Measurements from ENCODE around the gene H6PD.

Gene H6PD

DNA sequence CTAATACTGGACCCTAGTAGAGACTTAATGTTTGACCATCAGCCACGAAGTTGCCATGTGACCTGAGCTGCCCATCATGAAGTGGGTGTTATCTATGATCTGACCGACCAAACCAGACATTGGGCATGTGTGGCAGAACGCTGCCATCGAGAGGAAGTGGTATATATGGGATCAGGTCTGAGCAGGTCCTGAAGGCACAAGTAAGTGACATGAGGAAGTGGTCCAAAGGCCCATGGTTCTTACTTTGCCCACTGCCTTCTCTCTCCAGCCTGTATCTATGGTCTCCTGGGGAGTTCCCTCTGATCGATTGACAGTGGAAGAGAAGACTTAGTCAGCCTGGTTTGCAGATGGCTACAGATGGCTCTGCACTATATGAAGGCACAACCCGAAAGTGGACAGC, 66.0 kb downstream of the H6PD start:
- no peak for DNase-seq

DNA sequence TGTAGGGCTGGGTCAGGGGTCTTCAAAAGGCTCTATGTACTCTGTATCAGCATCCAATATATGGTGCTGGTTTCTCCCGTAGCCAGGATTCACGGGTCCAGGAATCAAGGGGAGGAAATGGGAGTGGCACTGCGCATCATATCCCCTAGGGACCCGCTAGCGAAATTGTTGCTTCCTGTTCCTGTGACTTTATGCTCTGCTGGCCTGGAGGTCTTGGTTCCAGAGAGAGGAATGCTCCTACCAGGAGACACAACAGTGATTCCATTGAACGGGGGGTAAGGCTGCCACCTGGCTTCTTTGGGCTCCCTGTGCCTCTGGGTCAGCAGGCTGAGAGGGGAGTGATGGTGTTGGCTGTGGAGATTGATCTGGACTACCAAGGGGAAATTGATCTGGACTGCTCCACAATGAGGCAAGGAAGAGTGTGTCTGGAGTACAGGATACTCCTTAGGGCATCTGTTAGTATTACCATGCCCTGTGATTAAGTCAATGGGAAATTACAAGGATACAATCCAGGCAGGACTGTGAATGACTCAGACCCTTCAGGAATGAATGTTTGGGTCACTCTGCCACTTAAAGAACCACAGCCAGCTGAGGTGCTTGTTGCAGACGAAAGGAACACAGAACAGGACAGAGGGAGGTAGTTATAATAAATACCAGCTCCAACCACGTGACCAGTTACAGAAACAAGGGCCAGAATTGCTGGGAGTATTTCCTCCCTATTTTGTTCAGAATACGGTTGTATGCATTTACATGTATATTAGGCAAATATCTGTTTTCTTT, 68.4 kb downstream of the H6PD start:
- no peak for DNase-seq

DNA sequence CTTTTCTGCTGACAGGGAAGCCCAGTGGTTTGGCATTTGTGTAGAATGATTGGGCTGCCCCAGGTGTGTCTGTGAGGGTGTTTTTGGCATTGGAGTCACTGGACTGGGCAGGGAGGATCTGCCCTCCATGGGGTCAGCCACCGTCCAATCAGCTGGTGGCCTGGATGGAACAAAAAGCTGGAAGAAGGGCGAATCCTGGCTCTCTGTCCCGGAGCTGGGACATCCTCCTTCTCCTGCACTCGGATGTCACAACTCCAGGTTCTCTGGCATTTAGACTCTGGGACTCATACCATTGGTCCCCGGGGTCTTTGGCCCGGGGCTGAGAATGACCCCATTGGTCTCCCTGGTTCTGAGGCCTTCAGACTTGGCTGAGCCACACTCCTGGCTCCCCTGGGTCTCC, 69.3 kb downstream of the H6PD start:
- no peak for DNase-seq

DNA sequence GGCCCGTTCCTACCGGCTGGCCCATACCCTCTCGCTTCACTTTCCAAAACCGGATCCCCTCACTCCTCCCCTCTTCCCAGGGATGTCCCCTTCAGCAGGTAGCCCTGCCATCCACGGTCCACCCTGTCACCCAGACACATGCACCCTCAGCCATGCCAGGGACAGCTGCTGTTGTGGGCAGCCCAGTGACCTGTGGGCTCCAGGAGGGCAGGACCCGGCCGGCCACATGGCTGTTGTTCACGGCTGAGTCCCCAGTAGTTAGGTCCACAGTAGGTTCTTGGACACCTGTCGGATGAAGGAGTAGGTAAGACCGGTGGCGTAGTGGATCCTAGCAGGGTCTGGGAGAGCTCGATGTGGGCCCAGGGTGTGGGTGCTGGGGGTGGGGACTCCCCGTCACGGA, 70.6 kb downstream of the H6PD start:
- no peak for DNase-seq

DNA sequence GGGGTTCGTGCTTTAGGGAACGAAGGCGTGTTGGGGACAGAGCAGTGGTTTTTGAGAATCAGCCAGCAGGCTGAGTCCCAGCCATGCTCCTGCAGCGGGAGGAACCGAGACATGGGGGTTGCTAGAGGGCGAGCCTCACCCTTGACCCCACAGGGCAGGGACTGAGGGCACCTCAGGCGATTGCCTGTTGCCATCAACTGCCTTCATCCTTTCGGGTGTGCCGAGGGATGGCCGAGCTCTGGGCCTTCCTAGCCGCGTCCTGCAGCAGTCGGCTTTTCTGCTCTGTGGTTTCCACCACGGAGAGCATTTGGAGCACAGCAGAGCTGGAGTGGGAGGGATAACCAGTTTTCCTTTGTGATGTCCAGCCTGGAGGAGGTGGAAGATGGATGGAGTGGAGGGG, 71.4 kb downstream of the H6PD start:
- DNase-seq: no peak

DNA sequence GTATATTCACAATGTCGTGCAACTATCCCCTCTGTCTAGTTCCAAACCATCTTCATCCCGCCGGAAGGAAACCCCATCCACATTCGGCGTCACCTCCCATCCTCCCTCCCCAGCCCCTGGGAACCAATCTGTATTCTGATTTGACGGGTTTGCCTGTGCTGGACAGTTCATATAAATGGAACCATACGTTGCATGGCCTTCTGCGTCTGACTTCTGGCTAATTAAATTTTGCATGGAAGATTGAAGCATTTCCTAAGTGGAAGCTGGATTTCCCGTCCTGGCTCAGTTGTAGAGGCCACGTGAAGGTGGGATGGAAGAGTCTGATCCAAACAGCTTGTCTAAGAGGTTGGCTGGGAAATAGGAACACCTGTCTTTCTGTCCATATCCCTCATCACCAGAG, 72.7 kb downstream of the H6PD start:
- no peak for DNase-seq

DNA sequence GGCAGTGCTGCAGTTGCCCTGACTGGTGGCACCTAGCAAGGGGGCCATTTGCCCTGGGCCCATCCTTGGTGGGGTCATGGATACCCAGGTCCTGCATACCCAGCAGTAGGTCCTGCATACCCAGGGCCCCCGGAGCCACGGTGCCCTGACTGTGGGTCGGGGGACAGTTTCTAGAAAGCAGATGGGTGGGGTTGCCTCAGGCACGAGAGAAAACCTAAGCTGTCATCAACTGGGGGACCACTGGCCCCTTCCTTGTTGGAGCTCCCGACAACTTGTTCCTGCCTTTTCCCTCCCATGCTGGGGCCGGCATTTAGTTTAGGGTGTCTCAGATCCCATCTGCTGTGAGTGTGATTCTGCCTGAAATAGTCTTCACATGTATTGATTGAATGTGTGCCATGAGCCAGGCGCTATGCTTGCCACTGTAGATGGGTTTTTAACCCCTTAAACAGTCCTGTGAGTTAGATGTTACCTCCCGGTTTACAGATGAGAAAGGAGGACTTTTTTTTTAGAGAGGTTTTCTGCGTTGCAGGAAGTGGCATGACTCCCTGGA, 73.7 kb downstream of the H6PD start:
- DNase-seq: no peak

DNA sequence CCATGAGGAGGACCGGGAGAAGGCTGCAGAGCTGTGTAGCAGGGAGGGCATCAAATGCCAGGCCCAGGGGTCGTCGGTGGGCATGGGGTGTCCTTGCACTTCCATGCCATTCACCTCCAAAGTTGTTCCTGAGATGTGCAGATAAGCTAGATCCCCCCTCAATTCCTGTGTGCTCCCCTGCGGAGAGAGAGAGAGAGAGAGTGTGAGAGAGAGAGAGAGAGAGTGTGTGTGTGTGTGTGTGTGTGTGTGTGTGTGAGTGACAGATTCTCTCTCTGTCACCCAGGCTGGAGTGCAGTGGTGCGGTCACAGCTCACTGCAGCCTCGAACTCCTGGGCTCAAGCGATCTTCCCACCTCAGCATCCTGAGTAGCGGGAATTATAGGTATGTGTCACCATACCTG, 74.5 kb downstream of the H6PD start:
- no peak for DNase-seq

DNA sequence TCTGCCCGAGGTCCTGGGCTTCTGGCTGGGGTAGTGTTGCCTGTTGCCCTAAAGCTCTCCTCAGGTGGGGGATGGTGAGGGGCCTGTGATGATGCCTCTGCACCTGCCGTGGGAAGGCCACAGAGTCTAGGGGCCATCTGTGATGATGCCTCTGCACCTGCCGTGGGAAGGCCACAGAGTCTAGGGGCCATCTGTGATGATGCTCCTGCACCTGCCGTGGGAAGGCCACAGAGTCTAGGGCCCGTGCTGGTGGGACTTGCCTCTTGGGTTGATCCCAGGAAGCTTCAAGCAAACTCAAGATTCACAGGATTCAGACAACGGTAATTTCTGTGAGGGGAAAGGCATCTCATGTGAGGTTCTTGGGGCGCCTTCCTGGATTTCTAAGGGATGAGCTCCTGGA, 75.4 kb downstream of the H6PD start:
- no peak for DNase-seq

DNA sequence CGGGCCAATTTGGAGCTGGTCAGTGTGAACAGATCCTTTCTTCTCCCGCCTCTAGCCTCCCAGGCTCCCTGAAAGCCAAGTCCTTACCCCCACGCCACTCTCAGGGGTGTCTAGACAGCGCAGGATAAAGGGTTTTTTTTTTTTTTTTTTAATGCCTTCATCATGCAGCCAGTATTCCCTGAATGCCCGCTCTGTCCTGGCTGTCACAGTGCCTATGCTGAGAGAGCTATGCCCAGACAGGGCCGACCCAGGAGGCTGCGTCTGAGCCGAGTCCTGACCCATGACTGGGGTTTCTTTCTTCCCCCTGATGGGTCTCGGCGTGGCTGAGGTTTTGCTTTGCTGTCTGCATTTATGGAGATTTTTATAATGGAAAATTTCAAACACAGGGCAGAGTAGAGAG, 76.5 kb downstream of the H6PD start:
- no peak for DNase-seq

DNA sequence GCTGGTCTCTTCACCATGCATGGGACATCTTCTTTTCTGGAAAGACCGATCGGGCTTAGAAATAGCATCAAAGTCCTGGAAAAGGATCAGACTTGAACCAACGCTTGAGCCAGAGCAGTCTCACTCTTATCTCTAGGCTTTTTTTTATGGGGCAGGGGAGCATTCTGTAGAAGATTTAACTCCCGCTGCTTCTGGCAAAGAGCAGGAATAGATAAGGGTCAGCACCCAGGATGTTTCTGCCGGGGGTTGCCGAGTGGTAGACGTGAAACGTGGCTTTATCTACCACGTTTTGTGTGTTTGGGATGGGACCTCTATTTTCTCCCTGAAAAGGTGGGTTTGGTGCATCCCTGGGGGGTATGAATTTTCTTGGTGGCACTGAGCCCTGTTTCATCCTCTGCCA, 76.9 kb downstream of the H6PD start:
- no peak for DNase-seq

DNA sequence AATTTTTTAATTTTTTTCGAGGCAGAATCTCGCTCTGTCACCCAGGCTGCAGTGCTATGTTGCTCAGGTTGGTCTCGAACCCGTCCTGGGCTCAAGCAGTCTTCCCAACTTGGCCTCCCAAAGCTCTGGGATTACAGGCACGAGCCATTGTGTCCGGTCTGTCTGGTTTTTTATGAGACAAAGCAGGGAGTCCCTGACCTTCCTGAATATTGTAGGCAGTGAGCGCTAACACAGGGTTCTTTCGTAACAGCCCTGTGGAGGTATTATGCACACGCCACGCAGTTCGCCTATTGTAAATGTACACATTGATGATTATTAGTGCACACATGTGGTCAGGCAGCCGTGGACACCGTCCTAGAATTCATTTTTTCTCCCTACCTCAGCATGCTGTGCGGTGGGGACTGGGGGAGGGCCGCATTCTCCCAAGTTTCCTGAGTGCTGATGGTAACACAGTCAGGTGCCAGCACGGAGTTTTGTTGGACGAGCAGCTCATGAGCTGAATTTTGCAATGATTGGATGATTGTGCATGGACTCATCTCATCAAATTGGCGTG, 77.7 kb downstream of the H6PD start:
- no peak for DNase-seq

DNA sequence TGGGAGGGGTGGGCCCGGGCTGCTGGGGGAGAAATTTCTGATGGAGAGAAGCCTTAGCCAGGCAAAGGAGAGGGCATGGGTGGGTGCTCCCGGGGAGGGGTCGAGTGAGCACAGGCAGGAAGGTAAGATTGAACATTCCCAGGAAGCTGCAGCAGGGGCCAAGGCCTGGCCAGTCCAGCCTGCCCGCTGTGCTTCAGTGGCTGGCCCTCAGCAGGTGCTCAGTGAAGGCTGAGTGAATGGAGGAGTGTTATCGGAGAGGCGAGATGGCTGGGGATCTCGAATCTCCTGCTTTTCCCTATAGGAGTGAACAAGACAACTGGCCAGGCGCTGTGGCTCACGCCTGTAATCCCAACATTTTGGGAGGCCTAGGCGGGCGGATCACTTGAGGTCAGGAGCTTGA, 79.0 kb downstream of the H6PD start:
- DNase-seq: no peak

DNA sequence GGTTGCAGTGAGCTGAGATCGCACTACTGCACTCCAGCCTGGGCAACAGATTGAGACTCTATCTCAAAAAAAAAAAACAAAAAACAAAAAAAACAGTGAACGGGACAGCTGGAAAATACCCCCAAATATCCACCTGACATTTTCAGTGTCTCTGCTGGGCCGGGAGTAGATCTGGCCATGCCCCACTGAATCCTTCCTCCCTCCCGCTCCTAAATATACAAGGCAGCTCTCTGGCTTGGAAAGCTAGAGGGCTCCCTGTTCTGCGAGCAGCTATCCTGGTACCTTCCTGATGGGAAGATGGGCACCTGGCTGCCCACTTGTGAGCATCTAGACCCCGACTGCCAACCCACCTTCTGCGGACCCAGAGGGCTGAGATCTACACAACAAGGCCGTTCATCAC, 79.5 kb downstream of the H6PD start:
- no peak for DNase-seq

DNA sequence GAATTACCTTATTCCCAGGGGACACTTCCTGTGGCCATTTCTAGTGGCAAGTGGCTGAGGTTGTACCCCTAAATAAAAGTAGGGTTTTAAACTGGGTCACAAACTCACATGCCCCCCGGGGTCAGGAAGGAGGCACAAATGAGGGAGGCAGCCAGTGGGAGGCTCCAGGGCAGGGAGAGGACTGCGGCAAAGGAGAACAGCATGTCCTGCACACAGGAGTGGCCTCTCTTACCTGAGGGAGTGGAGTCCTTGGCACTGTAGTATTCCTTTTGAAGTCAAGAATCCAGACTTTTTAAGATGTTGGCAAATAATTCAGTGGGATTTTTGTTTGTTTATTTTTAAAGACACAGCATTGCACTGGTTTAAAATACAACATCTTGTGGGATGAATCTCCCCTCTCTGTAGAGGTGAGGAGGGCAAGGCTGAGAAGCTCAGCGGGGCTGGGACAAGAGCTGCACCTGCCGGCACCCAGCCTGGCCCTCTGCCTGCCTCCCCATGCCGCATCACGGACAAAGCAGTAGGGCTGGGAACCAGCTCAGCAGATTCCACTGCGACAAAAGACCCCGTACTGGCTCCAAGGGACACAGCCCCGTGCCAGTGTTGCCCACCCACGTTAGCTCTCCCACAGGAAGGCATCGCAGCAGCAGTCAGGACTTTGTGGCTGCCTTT, 80.3 kb downstream of the H6PD start:
- no peak for DNase-seq

DNA sequence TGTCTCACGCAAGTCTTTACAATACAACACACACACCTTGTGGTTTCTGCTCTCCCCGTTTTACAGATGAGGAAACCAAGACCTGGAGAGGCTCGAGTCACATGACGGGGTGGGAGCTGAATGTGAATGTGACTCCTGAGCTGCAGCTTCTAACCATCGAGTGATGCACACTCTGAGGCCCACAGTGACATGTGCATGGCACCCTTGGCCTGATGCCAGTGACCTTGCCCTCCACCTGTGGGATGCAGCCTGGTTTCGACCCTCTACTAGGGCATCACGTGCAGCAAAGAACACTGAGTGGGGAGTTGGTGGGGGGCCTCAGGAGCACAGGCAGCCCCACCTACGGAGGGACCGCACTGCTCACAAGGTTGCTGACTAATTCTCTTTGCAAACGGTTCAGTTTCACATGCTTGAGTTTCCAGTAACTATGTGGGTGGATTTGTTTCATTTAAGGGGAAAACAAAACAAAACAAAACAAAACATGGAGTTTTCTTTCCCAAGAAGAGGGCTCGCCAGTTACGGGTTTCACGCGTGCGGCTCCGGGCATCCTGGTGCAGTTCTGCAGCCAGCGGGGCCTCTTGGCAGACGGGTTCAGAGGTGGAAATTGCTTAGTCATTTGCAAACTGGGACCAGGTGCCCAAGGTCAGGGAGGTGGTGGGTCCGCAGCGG, 81.0 kb downstream of the H6PD start:
- DNase-seq: peak in 1 of 2 experiments; percentile 10

DNA sequence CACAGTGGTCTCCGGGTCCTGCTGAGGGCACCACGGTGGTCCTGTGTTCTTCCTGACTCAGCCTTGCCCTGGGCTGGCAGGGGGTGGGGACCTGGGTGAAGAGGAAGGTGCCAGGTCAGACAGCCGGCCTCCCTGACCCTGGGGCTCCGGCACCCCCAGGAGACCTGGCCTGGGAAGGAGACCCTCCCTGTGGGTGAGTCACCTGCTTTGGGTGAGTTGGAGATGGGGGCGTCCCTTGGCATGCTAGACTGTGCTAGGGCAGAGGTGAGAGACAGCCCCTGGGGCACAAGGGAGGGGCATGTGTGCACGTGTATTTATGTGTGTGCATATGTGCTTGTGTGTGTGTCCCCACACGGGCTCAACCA, 81.5 kb downstream of the H6PD start:
- no peak for DNase-seq

DNA sequence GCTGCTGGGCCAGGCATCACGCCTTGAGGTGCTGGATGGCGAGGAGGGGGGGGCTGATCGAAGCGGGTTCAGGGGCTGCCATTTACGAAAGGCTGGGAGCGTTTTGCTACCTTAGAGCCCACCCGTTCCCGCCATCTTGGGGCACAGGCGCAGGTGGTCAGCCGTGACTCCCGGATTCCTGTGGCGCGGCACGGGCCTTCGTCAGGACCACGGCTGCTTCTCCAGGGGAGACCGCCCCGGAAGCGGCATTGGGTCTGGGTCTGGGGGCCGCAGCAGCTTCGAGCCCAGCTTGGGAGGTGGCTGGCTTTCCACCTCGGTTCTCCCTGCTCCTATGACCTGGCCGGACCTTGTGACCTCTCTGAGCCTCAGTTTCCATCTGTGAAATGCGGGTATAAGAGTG, 81.9 kb downstream of the H6PD start:
- no peak for DNase-seq

DNA sequence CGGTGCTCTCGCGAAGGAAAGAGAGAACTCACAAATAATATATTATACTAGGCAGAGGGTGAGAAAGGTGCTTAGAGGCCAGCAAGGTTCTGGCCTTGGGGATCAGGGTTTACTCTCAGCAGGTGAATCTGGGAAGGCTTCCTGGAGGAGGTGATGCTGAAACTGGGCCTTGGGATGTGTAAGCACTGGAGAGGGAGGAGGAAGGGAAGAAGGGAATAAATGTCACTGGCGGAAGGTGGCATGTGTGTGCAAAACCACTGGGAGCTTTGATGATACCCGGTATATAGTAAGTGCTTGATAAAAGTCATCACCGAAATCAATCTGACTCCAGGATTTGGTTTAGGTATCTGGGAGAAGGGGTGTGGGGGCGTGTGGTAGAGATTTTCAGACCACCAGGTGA, 82.5 kb downstream of the H6PD start:
- DNase-seq: no peak

DNA sequence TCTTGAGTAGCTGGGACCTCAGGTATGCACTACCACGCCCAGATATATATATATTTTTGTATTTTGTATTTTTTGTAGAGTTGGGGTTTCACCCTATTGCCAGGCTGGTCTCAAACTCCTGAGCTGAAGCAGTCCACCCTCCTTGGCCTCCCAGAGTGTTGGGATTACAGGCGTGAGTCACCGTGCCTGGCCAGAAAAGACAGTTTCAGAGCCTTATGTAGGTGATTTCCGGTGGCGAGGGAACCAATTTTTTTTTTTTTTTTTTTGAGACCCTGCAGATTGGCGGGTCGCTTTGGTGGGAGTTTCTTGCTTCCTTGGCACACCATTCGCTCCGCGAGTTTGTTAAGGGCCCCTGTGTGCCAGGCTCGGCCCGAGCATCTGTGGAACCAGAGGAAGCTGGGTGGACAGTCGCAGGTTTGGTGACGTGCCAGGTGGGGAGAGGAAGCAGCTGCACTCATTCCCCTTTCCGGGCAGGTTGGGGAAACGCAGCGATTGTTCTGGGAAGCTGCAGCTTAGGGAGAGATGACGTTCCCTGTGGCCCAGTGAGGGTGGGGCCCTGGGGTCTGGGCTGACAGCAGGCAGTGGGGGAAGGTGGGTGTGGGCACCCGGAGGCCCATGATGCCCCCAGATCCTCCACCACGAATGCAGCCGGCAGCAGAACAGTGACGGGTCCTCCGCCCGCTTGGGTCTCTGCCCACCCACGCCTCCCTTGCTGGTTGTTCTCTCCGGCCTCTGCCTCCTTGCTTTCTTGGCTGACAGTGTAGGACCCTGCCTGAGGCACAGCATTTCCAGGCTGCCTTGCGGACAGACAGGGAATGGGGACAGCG, 83.2 kb downstream of the H6PD start:
- DNase-seq: no peak

DNA sequence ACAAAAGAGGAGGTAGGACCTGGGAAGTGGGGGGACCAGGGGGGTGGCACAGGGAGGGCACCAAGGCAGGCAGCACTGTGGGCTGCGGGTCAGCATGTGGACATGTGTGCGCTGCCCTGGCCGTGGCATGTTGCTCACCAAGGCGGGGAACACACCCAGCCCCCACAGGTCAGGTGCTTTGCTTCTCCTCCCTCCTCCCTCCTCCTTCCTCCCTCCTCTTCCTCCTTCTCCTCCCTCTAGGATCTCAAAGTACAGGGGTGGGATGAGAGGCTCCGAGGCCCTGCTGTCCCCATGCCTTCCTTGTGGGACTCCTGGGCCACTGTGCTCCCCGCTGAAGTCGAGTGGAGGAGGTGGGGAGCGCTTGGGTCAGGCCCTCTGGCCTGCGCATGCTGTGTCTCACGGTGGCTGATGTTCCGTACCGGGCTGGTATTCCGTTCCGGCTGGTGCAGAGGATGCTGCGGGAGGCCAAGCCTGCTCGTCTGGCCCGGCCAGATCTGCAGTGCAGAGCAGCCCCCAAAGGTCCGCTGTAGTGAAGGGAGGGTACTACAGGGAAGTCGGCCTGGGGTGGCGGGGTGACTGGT, 84.7 kb downstream of the H6PD start:
- DNase-seq: no peak

DNA sequence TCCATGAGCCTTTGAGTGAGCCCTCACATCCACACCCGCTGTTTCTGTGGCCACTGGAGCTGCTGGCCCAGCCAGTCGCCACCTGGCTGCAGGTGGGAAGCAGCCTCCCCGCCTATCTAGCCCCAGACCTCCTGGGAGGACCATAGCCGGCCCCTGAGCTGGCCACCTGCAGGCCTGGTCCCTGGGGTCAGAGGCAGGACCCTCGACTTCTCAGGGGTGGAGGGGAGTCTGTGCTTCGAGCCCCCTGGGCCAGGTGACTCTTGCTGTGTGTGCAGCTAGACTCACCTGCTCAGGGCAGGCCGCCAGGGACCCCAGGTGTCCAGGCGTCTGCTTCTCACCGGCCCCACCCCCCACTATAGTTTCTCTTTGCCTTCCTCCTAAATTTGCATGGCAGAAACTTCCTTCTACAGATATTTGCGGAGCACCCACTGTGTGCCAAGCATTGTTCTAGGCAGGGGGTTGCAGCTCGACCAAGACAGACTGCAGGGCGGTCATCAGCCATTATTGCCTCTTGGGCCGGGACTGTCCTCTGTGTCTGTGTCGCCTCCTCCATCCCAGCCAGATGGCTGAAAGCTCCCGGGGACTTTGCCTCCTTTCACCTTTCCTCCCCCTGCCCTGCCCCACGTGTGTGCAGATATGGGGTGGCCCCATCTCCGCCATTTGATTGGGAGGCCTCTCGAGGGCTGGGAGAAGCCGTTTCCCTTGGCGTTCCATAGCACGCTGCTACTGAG, 85.4 kb downstream of the H6PD start:
- DNase-seq: no peak
